T-helper 2 cell treated with Interferon-gamma antibody and Interleukin-4, amounts not matched to agents 100 ng/mL and 5 ng/mL, for 36 hours (primary cell): ENCODE results near the gene GPR139. TPM values are rescaled to one million over a fixed set of nuclear protein-coding genes. Genes with fewer than 3 reads are reported as not detected.

Source experiments
- intact Hi-C: fragments of 100-400 bp; cut with micrococcal nuclease; formaldehyde crosslinking; loops from one replicate; pipeline ENCODE4 v1.15.1; 2023
- total RNA-seq: library from RNA; stranded (reverse); gene quantifications from 2 replicates; pipeline ENCODE4 v1.2.3, GENCODE V29; 2022

The GPR139 gene
- total RNA-seq, 1 donor from 2014 or later = not detected

GRCh38 chr16:20056436-20056835, 17.3 kb downstream of the GPR139 start:
- intact Hi-C loops = no loop called here

GRCh38 chr16:20053336-20053735, 20.4 kb downstream of the GPR139 start:
- intact Hi-C loops = no loop called here

GRCh38 chr16:20051611-20052010, 22.1 kb downstream of the GPR139 start:
- intact Hi-C loops = no loop called here

- intact Hi-C loops = no loop called here
Observed at GRCh38 chr16:20051147-20051546, 22.5 kb downstream of the GPR139 start.

- intact Hi-C loops = no loop called here
Observed at GRCh38 chr16:20049831-20050230, 23.9 kb downstream of the GPR139 start.

- intact Hi-C loops = no loop called here
Observed at GRCh38 chr16:20045886-20046285, 27.8 kb downstream of the GPR139 start.

- intact Hi-C loops = no loop called here
Observed at GRCh38 chr16:20042848-20043247, 30.8 kb downstream of the GPR139 start.

GRCh38 chr16:20041924-20042596, 31.6 kb downstream of the GPR139 start:
- intact Hi-C loops = no loop called here

- intact Hi-C loops = no loop called here
Observed at GRCh38 chr16:20040011-20040410, 33.7 kb downstream of the GPR139 start.

GRCh38 chr16:20029611-20030010, 44.1 kb downstream of the GPR139 start:
- intact Hi-C loops = no loop called here

- intact Hi-C loops = no loop called here
Observed at GRCh38 chr16:20026361-20027072, 47.2 kb downstream of the GPR139 start.

- intact Hi-C loops = no loop called here
Observed at GRCh38 chr16:20023190-20023589, 50.5 kb downstream of the GPR139 start.

GRCh38 chr16:20020976-20021375, 52.7 kb downstream of the GPR139 start:
- intact Hi-C loops = no loop called here

- intact Hi-C loops = no loop called here
Observed at GRCh38 chr16:20020083-20020482, 53.6 kb downstream of the GPR139 start.

- intact Hi-C loops = no loop called here
Observed at GRCh38 chr16:20016234-20016633, 57.5 kb downstream of the GPR139 start.

GRCh38 chr16:20004931-20005330, 68.8 kb downstream of the GPR139 start:
- intact Hi-C loops = no loop called here

- intact Hi-C loops = no loop called here
Observed at GRCh38 chr16:20002936-20003335, 70.8 kb downstream of the GPR139 start.

- intact Hi-C loops = no loop called here
Observed at GRCh38 chr16:20001856-20002707, 71.6 kb downstream of the GPR139 start.

GRCh38 chr16:19997734-19998133, 76.0 kb downstream of the GPR139 start:
- intact Hi-C loops = no loop called here

- intact Hi-C loops = no loop called here
Observed at GRCh38 chr16:19997264-19997663, 76.4 kb downstream of the GPR139 start.

- intact Hi-C loops = no loop called here
Observed at GRCh38 chr16:19994466-19995170, 79.1 kb downstream of the GPR139 start.
